H1 (cell line): Measurements from ENCODE around the gene PNLIP. TPM values are rescaled to one million over a fixed set of nuclear protein-coding genes. Genes with fewer than 3 reads are reported as not detected.

ENCODE experiments used
- CTCF ChIA-PET: fragments of 300-600 bp; sonication (Branson Sonifier 250); formaldehyde crosslinking; loops from one replicate; lab custom pipeline; 2021; ENCODE audit not compliant: partially characterized antibody; lab: Charles Lee
- POLR2A ChIA-PET: fragments of 300-600 bp; sonication (Branson Sonifier 250); formaldehyde crosslinking; loops from one replicate; lab custom pipeline; 2021; ENCODE audit warnings: inconsistent platforms; ENCODE audit not compliant: partially characterized antibody; lab: Charles Lee
- DNase-seq, 2 experiments: peaks; one replicate each; pipeline versions ENCODE4 v3.0.0 to v3.0.0-alpha.2; 2010 to 2022; ENCODE audit warnings: low spot score in 2 of 2, low read depth in 1 of 2, mixed read lengths in 1 of 2
- FAIRE-seq: peaks from 2 replicates; lab custom pipeline; 2011; peaks lifted over from hg19 to GRCh38; lab: Jason Lieb, UNC
- H2AFZ ChIP-seq: 2 replicates; pipeline ENCODE4 v1.8.1; 2012; ENCODE audit warnings: low read length, inconsistent platforms
- H2AK5ac ChIP-seq: 2 replicates; pipeline ENCODE4 v1.6.1; 2013; ENCODE audit warnings: low read depth, low read length
- H2BK120ac ChIP-seq: replicated peaks from 2 replicates; pipeline ENCODE3; 2013; ENCODE audit warnings: low read depth, low read length, inconsistent platforms
- H2BK12ac ChIP-seq: 2 replicates; pipeline ENCODE4 v1.6.1; 2013; ENCODE audit warnings: low read depth, low read length
- H2BK15ac ChIP-seq: 2 replicates; pipeline ENCODE4 v1.6.1; 2013; ENCODE audit warnings: low read length
- H2BK20ac ChIP-seq: 2 replicates; pipeline ENCODE4 v1.6.1; 2013; ENCODE audit warnings: low read length
- H2BK5ac ChIP-seq: 2 replicates; pipeline ENCODE4 v1.6.1; 2013; ENCODE audit warnings: low read depth, low read length
- H3K14ac ChIP-seq: 2 replicates; pipeline ENCODE4 v1.6.1; 2013; ENCODE audit warnings: inconsistent platforms; ENCODE audit not compliant: insufficient read length
- H3K18ac ChIP-seq: 2 replicates; pipeline ENCODE4 v1.6.1; 2013; ENCODE audit warnings: low read length; ENCODE audit errors: extremely low read depth
- H3K23ac ChIP-seq: 2 replicates; pipeline ENCODE4 v1.6.1; 2013; ENCODE audit warnings: inconsistent platforms; ENCODE audit not compliant: insufficient read length
- H3K23me2 ChIP-seq: 2 replicates; pipeline ENCODE4 v1.6.1; 2013; ENCODE audit warnings: low read depth, low read length
- H3K27ac ChIP-seq: 2 replicates; pipeline ENCODE4 v1.6.1; 2011; ENCODE audit warnings: low read depth, low read length, inconsistent platforms
- H3K27me3 ChIP-seq, 4 experiments: replicated peaks in 1 of 4; 1 replicate in 1 of 4; 2 replicates in 3 of 4; pipeline versions ENCODE4 v1.6.1 to v1.8.1; 2011 to 2013; ENCODE audit warnings: low read length in 3 of 4, mild to moderate bottlenecking in 3 of 4, inconsistent platforms in 2 of 4, mixed read lengths in 2 of 4, moderate library complexity in 1 of 4; ENCODE audit not compliant: control insufficient read depth in 3 of 4, insufficient read depth in 3 of 4; ENCODE audit errors: extremely low read depth in 1 of 4
- H3K36me3 ChIP-seq, 4 experiments: 2 replicates each; pipeline versions ENCODE4 v1.6.1 to v1.8.1; 2011 to 2013; ENCODE audit warnings: mild to moderate bottlenecking in 4 of 4, low read length in 3 of 4, moderate library complexity in 2 of 4, control low read depth in 1 of 4, inconsistent platforms in 1 of 4; ENCODE audit not compliant: insufficient read depth in 4 of 4, control insufficient read depth in 2 of 4
- H3K4ac ChIP-seq: replicated peaks from 2 replicates; pipeline ENCODE3; 2013; ENCODE audit warnings: low read length, low read depth, mixed read lengths, inconsistent platforms; ENCODE audit not compliant: insufficient read length
- H3K4me1 ChIP-seq, 4 experiments: replicated peaks in 1 of 4; 1 replicate in 1 of 4; 2 replicates in 3 of 4; pipeline versions ENCODE4 v1.6.1 to v1.8.1; 2011 to 2013; ENCODE audit warnings: low read length in 3 of 4, inconsistent platforms in 2 of 4, mixed read lengths in 1 of 4; ENCODE audit not compliant: insufficient read depth in 4 of 4, control insufficient read depth in 3 of 4
- H3K4me2 ChIP-seq, 2 experiments: 2 replicates each; pipeline versions ENCODE4 v1.6.1 to v1.8.1; 2011 to 2013; ENCODE audit warnings: low read depth in 2 of 2, low read length in 2 of 2, control low read depth in 1 of 2, inconsistent platforms in 1 of 2, mild to moderate bottlenecking in 1 of 2; ENCODE audit not compliant: insufficient read depth in 1 of 2
- H3K4me3 ChIP-seq, 4 experiments: fragments of 200-600, 300-600 bp in 1 of 4; sonication (generic), shearing (Covaris generic), sonication (Bioruptor Twin) in 1 of 4; 2 replicates each; pipeline versions ENCODE4 v1.5.1 to v1.8.1; 2011 to 2016; ENCODE audit warnings: low read length in 4 of 4, low read depth in 3 of 4, control low read depth in 2 of 4, inconsistent platforms in 2 of 4, mild to moderate bottlenecking in 2 of 4, mixed read lengths in 1 of 4, moderate library complexity in 1 of 4; ENCODE audit not compliant: insufficient read depth in 2 of 4; ENCODE audit errors: extremely low read depth in 1 of 4
- H3K56ac ChIP-seq: replicated peaks from 2 replicates; pipeline ENCODE3; 2013; ENCODE audit warnings: low read depth, mild to moderate bottlenecking, mixed read lengths, low read length, inconsistent platforms; ENCODE audit not compliant: insufficient read length
- H3K79me1 ChIP-seq: 2 replicates; pipeline ENCODE4 v1.6.1; 2013; ENCODE audit warnings: low read depth, low read length, control low read depth
- H3K79me2 ChIP-seq, 2 experiments: 2 replicates each; pipeline versions ENCODE4 v1.6.1 to v1.8.1; 2012 to 2013; ENCODE audit warnings: low read length in 2 of 2, mild to moderate bottlenecking in 2 of 2, inconsistent platforms in 1 of 2; ENCODE audit not compliant: insufficient read depth in 2 of 2, control insufficient read depth in 1 of 2
- H3K9ac ChIP-seq, 4 experiments: replicated peaks in 1 of 4; 1 replicate in 1 of 4; 2 replicates in 3 of 4; pipeline versions ENCODE4 v1.6.1 to v1.8.1; 2011 to 2013; ENCODE audit warnings: low read depth in 3 of 4, low read length in 3 of 4, control low read depth in 2 of 4, mild to moderate bottlenecking in 2 of 4, moderate library complexity in 2 of 4, inconsistent platforms in 1 of 4; ENCODE audit errors: extremely low read depth in 1 of 4
- H3K9me3 ChIP-seq, 2 experiments: 2 replicates each; pipeline versions ENCODE4 v1.6.1 to v1.8.1; 2012 to 2013; ENCODE audit warnings: mild to moderate bottlenecking in 2 of 2, moderate library complexity in 2 of 2, control low read depth in 1 of 2, inconsistent platforms in 1 of 2, low read depth in 1 of 2, low read length in 1 of 2, mixed read lengths in 1 of 2; ENCODE audit not compliant: insufficient read depth in 2 of 2
- H4K20me1 ChIP-seq, 2 experiments: replicated peaks in 1 of 2; 2 replicates each; pipeline versions ENCODE3 to v1.8.1; 2011 to 2013; ENCODE audit warnings: inconsistent platforms in 2 of 2, low read length in 2 of 2, mild to moderate bottlenecking in 1 of 2; ENCODE audit not compliant: insufficient read depth in 2 of 2, control insufficient read depth in 1 of 2
- H4K5ac ChIP-seq: 2 replicates; pipeline ENCODE4 v1.6.1; 2013; ENCODE audit warnings: low read length, low read depth, mixed read lengths, inconsistent platforms; ENCODE audit not compliant: insufficient read length
- H4K8ac ChIP-seq: 2 replicates; pipeline ENCODE4 v1.8.0; 2013; ENCODE audit warnings: mild to moderate bottlenecking, moderate library complexity, low read length, inconsistent platforms; ENCODE audit not compliant: insufficient read depth; ENCODE audit errors: extremely low read depth
- H4K91ac ChIP-seq: replicated peaks from 2 replicates; pipeline ENCODE3; 2013; ENCODE audit warnings: low read length, mixed read lengths, inconsistent platforms; ENCODE audit not compliant: insufficient read length
- ATF2 ChIP-seq: IDR thresholded peaks from 2 replicates; pipeline ENCODE4 v1.6.1; 2012; ENCODE audit warnings: low read length, inconsistent platforms
- BACH1 ChIP-seq: IDR thresholded peaks from 2 replicates; pipeline ENCODE4 v1.6.1; 2012; ENCODE audit warnings: low read length, improper control_type of control experiment
- CBX5 ChIP-seq: fragments of 300-800, 300-1000 bp; sonication (generic); IDR thresholded peaks from 2 replicates; pipeline ENCODE4 v1.7.1; 2016; ENCODE audit warnings: antibody characterized with exemption, low read length, low read depth
- EGR1 ChIP-seq: IDR thresholded peaks from 2 replicates; pipeline ENCODE4 v1.6.1; 2011; ENCODE audit warnings: low read depth, low read length, borderline replicate concordance
- EP300 ChIP-seq, 2 experiments: IDR thresholded peaks; 1 replicate in 1 of 2; 2 replicates in 1 of 2; pipeline ENCODE4 v1.6.1; 2011 to 2012; ENCODE audit warnings: low read depth in 2 of 2, low read length in 2 of 2, mild to moderate bottlenecking in 2 of 2, borderline replicate concordance in 1 of 2, inconsistent platforms in 1 of 2, moderate library complexity in 1 of 2
- GABPA ChIP-seq: IDR thresholded peaks from 2 replicates; pipeline ENCODE4 v1.6.1; 2011; ENCODE audit warnings: mild to moderate bottlenecking, low read length, moderate library complexity, borderline replicate concordance; ENCODE audit not compliant: insufficient read depth
- JUN ChIP-seq: IDR thresholded peaks from 2 replicates; pipeline ENCODE4 v1.6.1; 2011; ENCODE audit warnings: low read depth, mild to moderate bottlenecking, improper control_type of control experiment, low read length
- POU5F1 ChIP-seq: IDR thresholded peaks from 2 replicates; pipeline ENCODE4 v1.6.1; 2011; ENCODE audit warnings: low read depth, mild to moderate bottlenecking, low read length, moderate library complexity
- SUZ12 ChIP-seq: fragments of 200-600 bp; sonication (generic); IDR thresholded peaks from 2 replicates; pipeline ENCODE4 v1.6.1; 2012; ENCODE audit warnings: mild to moderate bottlenecking, inconsistent platforms, low read length, moderate library complexity, mixed read lengths
- TAF1 ChIP-seq: IDR thresholded peaks from 2 replicates; pipeline ENCODE4 v1.6.1; 2011; ENCODE audit warnings: mild to moderate bottlenecking, low read depth, low read length
- TAF7 ChIP-seq: optimal IDR thresholded peaks from 2 replicates; pipeline ENCODE3; 2011; ENCODE audit warnings: low read depth, mild to moderate bottlenecking, inconsistent platforms, low read length, moderate library complexity, borderline replicate concordance
- TCF12 ChIP-seq: IDR thresholded peaks from 2 replicates; pipeline ENCODE4 v1.6.1; 2011; ENCODE audit warnings: low read depth, mild to moderate bottlenecking, low read length
- YY1 ChIP-seq: IDR thresholded peaks from 2 replicates; pipeline ENCODE4 v1.6.1; 2011; ENCODE audit warnings: low read depth, mild to moderate bottlenecking, low read length
- WGBS, 2 experiments: shearing (Covaris generic) in 1 of 2; methylation state at CpG; one replicate each; pipeline versions ENCODE4 v1.1.6 to v1.1.7; 2013 to 2015; ENCODE audit warnings: low lambda C conversion rate in 2 of 2, mixed read lengths in 2 of 2, inconsistent platforms in 1 of 2, low coverage in 1 of 2, missing lambda C conversion rate in 1 of 2; ENCODE audit not compliant: insufficient replicate concordance in 2 of 2, insufficient coverage in 1 of 2, insufficient read length in 1 of 2; ENCODE audit errors: extremely low coverage in 1 of 2, missing lambda C conversion rate in 1 of 2; 5-methylcytosine and 5-hydroxymethylcytosine counted together
- polyA plus RNA-seq, 7 experiments: library from polyadenylated mRNA; depleted of rRNA in 3 of 7; stranded (reverse) in 5 of 7; unstranded in 2 of 7; fragments of >200 nt in 5 of 7; fragments of 200-250 nt in 2 of 7; gene quantifications; 1 replicate in 5 of 7; 2 replicates in 1 of 7; 4 replicates in 1 of 7; pipeline versions ENCODE4 v1.2.1 to v1.2.3, GENCODE V29; 2011 to 2013; ENCODE audit warnings: missing spikeins in 2 of 7, mixed read lengths in 2 of 7
- total RNA-seq: library from RNA; stranded (reverse); fragmentation: NEBNext Ultra II Directional; extraction: Animal tissue kit (Norgen Biotek cat#: 25700); gene quantifications from 2 replicates; pipeline ENCODE4 v1.2.1, GENCODE V29; 2021

The PNLIP gene
- total and polyA plus RNA-seq, 2 of the 8 experiments (the other 6 are each of a cell fraction or from before 2014, with no cell fraction given): not detected

GRCh38 chr10:116555880-116556279 lies 10.1 kb downstream of the PNLIP start:
- no peak overlapping the region for H3K4me3 ChIP-seq
- H4K5ac ChIP-seq: no peak overlapping the region
- no peak overlapping the region for H4K8ac ChIP-seq
- H2BK5ac ChIP-seq: no peak overlapping the region
- no peak overlapping the region for H2BK15ac ChIP-seq
- H3K27me3 ChIP-seq: no peaks in the 10 kb centered on the region
- H2BK20ac ChIP-seq: no peak overlapping the region
- H3K56ac ChIP-seq: no peak overlapping the region
- H2BK12ac ChIP-seq: no peak overlapping the region
- no peak overlapping the region for H4K91ac ChIP-seq
- ChIA-PET CTCF (interaction anchor here (0.7 to 2.1 kb wide), 3 partner anchors 14 to 65 kb away, joined by 3 to 7 read pairs (median 4); no protein-coding TSS in a partner anchor), POLR2A (no interaction called here)
- H3K36me3 ChIP-seq: no peaks in the 10 kb centered on the region
- no peaks in the 10 kb centered on the region; the same call in 1 of the 2 replicates for H3K23me2 ChIP-seq
- DNase-seq (no peak), FAIRE-seq (no peak)
- no peak overlapping the region for H2AFZ ChIP-seq
- no peaks in the 10 kb centered on the region for H3K9me3 ChIP-seq
- H3K4ac ChIP-seq: no peak overlapping the region
- 87% methylated on average over 6 of the region's 6 CpGs; no CpG with 5 or more reads in 1 of the 2 experiments for WGBS, 2 experiments
- no peak overlapping the region for H3K9ac ChIP-seq
- H3K4me1 ChIP-seq: no peaks in the 10 kb centered on the region; a peak in 1 of 7 replicates
- no peak overlapping the region for H3K4me2 ChIP-seq
- no peak overlapping the region for H2AK5ac ChIP-seq
- no peaks in the 10 kb centered on the region for H3K79me2 ChIP-seq
- no peak overlapping the region for H3K23ac ChIP-seq
- no peaks in the 10 kb centered on the region for H4K20me1 ChIP-seq
- no peak overlapping the region for H2BK120ac ChIP-seq
- no peak overlapping the region for H3K18ac ChIP-seq
- H3K27ac ChIP-seq: no peak overlapping the region
- no peak overlapping the region for H3K14ac ChIP-seq
- H3K79me1 ChIP-seq: no peaks in the 10 kb centered on the region
- TF ChIP-seq EGR1 (no peak), EP300 (IDR thresholded peaks at IDR 0.05; ENCODE audit: borderline replicate concordance in 1 of 2, low read depth in 2 of 2, low read length in 2 of 2) (no peak), TAF7 (no peak), SUZ12 (no peak), CBX5 (no peak), YY1 (no peak), POU5F1 (no peak), BACH1 (no peak), JUN (no peak), TCF12 (no peak), TAF1 (no peak), ATF2 (no peak), GABPA (no peak)
